Stimulated activated CD4-positive, alpha-beta T cell treated with anti-CD3 and anti-CD28 coated beads, Interleukin-12 subunit alpha, Interleukin-12 subunit beta, amount 100 ng/mL, for 4 hours (primary cell): ENCODE data around the gene ZNF433.
"Not testable (repeated sequence)": the region's sequence is repeated elsewhere in the genome, so short reads cannot be mapped to it uniquely, and the experiment has no call there.

Experiments used
- DNase-seq: peaks from one replicate; pipeline ENCODE4 v3.0.0-alpha.2; 2020

ZNF433 gene

GRCh38 chr19:12035220-12036172 lies at the start of gene ZNF433:
TSS of gene ZNF433 (minus strand) at chr19:12035679. CDS start at chr19:12035539, 140 bp downstream.
- peak; percentile 74 for DNase-seq

- not testable (repeated sequence) for DNase-seq
These were observed 47.9 kb upstream of the ZNF433 start for GRCh38 chr19:12083336-12083735.

GRCh38 chr19:12077375-12077774 lies 41.9 kb upstream of the ZNF433 start:
- DNase-seq = no peak

GRCh38 chr19:12076331-12076730 lies 40.9 kb upstream of the ZNF433 start:
- not testable (repeated sequence) for DNase-seq

- DNase-seq = no peak
These were observed 40.2 kb upstream of the ZNF433 start for GRCh38 chr19:12075538-12076139.

GRCh38 chr19:12064590-12065538 lies 29.4 kb upstream of the ZNF433 start, which contains the start of gene ZNF844:
TSS of gene ZNF844 (plus strand) at chr19:12064731. CDS start at chr19:12064874, 143 bp downstream.
- DNase-seq = peak; percentile 70

GRCh38 chr19:12055784-12056183 lies 20.3 kb upstream of the ZNF433 start:
- DNase-seq = no peak

- peak; percentile 51 for DNase-seq
These were observed 17.2 kb upstream of the ZNF433 start, which contains the start of gene ZNF878 for GRCh38 chr19:12052497-12053169. TSS of gene ZNF878 (minus strand) at chr19:12052961. CDS start at chr19:12052801, 160 bp downstream.

- no peak for DNase-seq
These were observed 16.6 kb upstream of the ZNF433 start for GRCh38 chr19:12052091-12052496.

GRCh38 chr19:12047868-12048267 lies 12.4 kb upstream of the ZNF433 start:
- no peak for DNase-seq

GRCh38 chr19:12043752-12044422 lies 8.4 kb upstream of the ZNF433 start:
- no peak for DNase-seq

GRCh38 chr19:12042893-12043292 lies 7.4 kb upstream of the ZNF433 start:
- DNase-seq = no peak

- DNase-seq = no peak
These were observed 859 bp downstream of the ZNF433 start for GRCh38 chr19:12034620-12035019.

- DNase-seq = no peak
These were observed 1.3 kb downstream of the ZNF433 start for GRCh38 chr19:12034198-12034597.

GRCh38 chr19:12015753-12016116 lies 19.7 kb downstream of the ZNF433 start:
- DNase-seq = no peak

- no peak for DNase-seq
These were observed 20.3 kb downstream of the ZNF433 start for GRCh38 chr19:12015015-12015752.

- no peak for DNase-seq
These were observed 35.1 kb downstream of the ZNF433 start for GRCh38 chr19:12000152-12000981.

GRCh38 chr19:11995174-11995573 lies 40.3 kb downstream of the ZNF433 start:
- DNase-seq = no peak

- not testable (repeated sequence) for DNase-seq
These were observed 43.6 kb downstream of the ZNF433 start for GRCh38 chr19:11991921-11992320.

GRCh38 chr19:11989112-11989456 lies 46.4 kb downstream of the ZNF433 start:
- DNase-seq = no peak
